ENCODE data around the gene SNCA.

DNA sequence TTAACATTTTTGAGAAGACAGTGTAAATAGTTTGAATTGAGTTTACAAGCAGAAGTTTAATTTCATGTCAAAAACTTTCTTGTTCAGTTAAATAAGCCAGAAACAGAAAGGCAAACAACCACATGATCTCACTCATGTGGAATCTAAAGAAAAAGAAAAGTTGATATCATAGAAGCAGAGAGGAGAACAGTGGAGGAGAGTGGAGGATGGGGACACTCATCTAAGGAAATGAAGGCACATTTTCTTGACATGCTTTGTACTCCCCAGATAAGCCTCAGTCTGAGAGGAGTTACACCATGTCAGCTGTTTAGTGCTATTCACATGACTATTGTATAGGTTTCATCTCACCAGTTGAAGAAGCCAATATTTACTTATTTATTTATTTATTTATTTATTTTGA, 13.5 kb downstream of the SNCA start:
- TF ChIP-seq ZFP30 (CRISPR knock-in tag; IDR thresholded peaks at IDR 0.05) = no peak
- no peak for TF ChIP-seq RARB (CRISPR knock-in tag; IDR thresholded peaks at IDR 0.05)

Measured in SK-N-SH treated with all-trans-retinoic acid at 6 μM for 48 hours (cell line).